Measurements from ENCODE around the gene SLC26A6.

Gene SLC26A6

DNA sequence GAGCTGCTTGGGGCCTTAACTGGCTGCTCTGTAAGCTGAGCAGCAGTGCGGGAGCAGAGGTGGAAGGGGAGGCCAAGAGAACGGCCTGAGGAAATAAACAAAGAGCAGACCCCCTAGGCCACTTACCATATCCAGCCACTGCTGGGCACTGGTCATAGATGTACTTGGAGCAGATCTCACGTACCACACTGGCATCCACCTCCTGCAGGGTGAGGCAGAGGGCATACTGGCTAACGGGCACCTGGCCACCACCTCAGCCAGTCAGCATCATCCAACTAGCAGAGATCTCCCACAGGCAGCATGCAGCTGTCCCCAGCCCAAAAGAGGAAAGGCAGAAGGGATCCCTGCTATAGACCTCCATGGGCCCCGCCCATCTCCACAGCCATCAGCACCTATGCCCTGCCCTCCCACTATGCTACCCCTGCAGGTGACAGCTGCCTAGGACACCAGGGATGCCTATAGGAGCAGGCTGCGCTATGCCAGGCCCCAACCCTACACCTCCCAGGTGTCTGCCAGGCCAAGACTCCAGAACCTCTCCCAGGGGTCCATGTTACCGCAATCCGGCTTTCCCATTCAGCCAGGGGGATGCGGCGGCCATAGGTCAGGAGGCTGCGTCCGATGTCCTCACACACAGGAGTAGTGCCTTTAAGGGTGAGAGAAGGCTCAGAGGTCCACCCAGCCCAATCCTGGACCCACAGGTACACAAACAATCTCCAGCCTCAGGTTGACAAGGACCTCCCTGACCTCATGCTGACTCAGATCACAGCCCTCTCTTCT is 35.6 kb downstream of the SLC26A6 start:
- DNase-seq (ENCODE audit: low read depth in 1 of 2, low spot score in 1 of 2), result no peak

DNA sequence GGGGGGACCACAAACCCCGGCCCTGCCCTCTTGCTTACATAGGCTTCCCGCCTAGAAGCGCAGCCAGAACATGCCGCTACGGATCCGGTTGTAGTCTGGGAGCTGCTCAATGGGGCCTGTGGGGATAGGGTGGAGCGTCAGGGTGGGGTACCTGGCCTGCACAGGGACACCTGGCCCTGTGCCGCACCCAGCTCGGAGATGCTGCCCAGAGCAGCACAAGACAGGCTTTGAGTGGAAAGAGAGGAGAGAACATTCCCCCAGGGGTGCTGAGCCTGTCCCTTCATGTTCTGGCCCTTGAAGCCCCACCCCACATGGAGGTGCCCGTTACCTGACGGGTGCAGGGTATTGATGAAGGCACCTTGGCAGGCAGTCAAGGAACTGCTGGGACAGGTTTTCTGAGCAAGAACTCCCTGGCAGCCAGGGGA is 36.2 kb downstream of the SLC26A6 start:
- no peak for DNase-seq (ENCODE audit: low read depth in 1 of 2, low spot score in 1 of 2)

DNA sequence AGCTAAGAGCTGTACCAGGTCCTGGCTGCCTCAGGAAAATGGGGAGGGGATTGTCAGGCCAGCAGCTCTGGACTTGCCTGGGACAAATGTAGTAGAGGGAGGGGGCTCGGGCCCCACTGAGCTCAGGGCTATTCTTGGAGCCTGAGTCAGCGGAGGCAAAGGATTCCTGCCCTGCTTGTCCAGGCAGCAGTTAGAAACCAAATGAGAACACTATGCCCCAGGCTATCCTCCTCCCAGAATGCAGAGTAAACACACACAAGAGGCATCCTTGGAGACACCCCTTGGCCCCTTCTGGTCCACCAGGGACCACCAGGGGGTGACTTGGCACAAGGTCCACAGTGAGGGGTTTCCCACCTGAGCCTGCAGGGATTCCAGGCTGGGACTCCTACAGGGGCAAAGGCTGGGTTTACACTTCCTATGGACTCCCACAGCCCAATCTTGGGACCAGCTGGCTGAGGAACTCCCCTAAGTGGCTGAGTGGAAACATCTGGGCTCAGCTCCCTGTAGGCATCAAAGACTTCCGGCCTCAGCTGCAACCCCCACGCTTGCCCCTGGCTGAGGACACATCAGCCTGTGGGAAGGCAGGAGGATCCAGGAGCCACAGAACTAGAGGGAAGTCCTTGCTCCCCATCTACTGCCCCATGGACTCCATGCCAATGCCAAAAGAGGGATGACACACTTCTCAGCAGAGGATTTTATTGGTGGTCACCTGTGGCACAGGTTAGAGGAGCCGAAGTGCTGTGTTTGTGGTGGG is 36.8 kb downstream of the SLC26A6 start:
- DNase-seq (ENCODE audit: low read depth in 1 of 2, low spot score in 1 of 2), result no peak

DNA sequence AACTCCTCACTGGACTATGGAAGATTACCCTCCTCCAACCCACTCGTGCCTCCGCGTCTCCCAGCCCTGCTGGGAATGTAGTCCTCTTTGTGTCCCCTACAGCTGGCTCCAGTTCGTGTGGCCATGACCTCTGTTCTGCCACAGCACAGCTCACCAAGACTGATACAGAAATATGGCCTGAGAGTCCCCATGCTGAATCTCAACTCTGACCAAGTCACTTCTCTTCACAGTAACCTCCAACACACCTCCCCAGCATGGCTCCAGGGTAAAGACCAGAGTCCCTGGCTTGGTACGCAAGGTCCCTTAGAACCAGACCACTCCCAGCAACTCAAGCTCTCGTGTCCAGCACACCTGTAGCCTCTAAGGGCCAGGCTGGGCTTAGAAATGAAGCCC is 37.9 kb downstream of the SLC26A6 start:
- DNase-seq (ENCODE audit: low read depth in 1 of 2, low spot score in 1 of 2), result no peak

DNA sequence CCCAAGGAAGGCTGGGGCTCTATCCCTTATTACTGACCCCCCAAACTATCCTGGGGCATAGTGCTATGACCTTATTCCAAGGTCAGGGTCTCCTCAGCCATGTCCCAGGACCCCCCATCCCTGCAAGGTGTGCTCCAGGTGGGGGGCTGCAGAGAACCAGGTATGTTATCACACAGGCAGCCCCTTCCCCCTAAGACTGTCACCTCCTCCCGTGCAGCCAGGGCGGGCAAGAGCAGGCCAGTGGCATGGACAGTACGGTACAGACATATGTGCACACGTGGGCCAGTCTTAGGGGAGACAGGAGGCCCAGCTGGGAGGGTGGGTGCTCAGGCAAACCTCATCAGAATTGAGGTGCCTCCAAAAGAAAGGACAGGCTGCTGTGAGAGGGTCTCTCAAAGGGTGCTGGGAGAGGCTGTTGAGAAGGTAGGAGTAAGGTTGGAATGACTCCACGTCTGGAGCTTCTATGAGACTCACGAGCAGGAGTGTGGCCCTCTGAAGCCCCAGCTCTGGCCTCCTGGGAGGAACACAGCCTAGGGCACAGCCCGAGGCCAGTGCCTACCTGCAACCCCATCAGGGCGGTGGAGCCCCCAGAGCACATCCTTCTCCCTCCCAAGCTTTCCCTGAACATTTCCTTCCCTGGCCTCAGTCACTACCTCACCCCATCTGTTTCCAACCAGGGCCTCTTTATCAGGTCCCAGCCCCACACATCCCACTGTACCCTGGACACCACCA is 38.4 kb downstream of the SLC26A6 start:
- DNase-seq (ENCODE audit: low read depth in 1 of 2, low spot score in 1 of 2), result no peak

DNA sequence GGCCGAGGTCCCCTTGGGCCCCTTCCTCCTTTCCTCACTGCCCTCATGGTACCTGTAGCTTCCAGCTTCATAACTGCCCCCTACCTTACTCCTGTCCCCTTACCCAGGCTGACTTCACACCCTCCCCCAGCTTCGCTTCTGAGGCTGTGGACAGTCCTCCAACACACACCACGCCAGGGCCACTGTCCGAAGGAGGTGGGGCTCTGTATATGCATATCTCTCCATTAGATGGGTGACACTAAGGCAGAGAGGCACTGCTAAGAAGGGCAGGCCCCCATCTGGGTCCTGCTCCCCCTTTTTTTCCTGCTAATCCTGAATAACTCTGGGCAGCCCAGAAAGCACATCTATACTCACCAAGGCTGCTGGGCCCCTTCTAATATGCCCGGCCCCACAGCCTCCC is 39.1 kb downstream of the SLC26A6 start:
- DNase-seq (ENCODE audit: low read depth in 1 of 2, low spot score in 1 of 2), result no peak

DNA sequence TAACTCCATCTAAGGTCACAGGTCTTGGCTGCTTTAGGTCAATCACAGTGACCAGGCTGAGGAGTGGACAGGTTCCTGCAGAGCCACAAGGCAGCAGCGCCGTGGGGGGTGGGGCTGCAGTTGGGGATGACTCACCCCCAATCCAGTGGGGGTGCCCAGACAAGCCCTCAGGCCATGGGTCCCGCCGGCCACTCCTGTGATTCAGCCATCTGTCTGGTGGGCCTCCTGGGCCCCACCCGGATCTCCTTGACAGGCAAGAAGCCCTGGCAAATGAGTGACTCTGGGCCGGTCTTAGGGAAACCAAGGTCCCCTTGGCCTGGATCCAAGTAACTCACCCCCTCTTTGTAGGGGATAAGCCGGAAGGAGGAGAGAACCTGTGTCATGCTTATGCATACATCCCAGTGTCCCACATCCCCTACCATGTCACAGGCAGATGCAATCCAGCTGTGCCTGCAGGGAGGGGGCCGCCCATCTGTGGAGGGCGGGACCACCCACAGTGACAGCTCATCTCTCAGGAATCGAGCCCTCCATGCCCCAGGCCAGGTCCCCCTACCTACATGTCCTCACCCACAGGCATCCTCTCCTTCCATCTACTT is 39.6 kb downstream of the SLC26A6 start:
- no peak for DNase-seq (ENCODE audit: low read depth in 1 of 2, low spot score in 1 of 2)

DNA sequence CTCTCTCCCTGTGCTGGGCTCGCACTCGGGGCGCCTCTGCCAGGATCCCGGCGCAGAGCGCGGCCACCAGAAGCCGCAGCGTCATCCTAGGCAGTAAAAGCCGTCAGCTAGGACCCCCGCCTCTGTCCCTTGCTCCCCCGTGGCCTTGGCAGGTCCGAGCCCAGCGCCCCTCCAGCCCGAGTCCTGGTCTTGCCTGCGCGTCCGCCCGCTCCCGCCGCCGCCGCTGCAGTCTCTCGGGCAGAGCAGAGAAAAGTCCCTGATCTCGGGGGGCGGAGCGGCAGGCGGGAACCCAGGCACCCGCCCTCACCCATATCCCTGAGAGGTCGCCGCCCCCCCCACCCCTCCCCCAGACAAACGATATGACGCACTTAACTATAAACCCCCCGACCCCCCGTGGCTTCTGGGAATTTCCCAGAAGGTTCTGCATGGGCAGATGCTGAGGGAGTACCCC is 40.2 kb downstream of the SLC26A6 start, which contains the start of gene COL7A1:
TSS of gene COL7A1 (minus strand) at position 255 of the 451 bp plus-strand sequence. CDS start at position 85, 170 bp downstream.
- no peak for DNase-seq (ENCODE audit: low read depth in 1 of 2, low spot score in 1 of 2)

DNA sequence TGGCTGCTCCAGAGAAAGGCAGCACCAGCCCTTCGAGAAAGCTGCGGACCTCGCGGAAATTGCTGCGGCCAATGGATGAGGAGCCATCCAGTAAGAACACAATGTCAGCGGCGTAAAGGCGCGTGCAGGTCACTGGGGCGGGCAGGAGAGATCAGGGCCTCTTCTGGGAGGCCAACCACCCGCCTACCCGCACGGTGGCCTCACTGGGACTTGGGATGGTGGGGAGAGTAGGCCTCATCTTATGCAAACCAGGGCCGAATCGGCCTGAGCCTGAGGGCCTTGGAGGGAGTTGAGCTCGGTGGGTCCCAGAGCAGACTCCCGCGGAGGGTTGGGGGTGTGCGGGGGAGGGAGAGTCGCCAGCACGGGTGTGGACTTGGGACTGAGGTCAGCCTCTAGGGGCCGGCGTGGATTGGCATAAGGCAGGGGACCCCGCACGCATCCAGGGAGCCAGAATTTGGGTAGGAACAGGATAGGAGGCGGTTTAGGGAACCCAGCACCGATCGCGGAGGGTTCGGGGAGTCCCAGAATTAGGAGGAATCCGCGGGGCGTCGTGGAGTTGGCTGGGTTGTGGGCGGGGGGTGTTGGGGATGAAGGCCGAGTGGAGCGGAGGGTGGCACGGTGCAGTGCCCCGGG is 40.7 kb downstream of the SLC26A6 start:
- no peak for DNase-seq (ENCODE audit: low read depth in 1 of 2, low spot score in 1 of 2)

DNA sequence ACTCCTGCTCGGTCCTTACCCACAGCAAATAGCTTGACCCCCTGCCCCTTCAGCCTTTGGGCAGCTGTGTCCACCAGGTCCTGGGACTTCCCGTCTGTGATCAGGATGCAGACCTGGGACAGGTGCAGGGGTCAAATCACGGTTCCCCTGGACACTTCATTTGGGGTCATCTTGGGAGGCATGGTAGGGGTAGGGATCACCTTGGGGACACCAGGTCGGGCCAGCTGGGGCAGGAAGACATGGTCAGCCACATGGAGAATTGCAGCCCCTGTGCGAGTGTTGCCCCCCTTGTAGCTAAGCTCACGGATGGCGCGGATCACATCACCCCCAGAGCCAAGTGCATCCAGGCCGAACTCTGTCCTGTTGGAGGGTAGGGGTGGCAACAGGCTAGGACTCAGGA is 41.9 kb downstream of the SLC26A6 start:
- DNase-seq (ENCODE audit: low read depth in 1 of 2, low spot score in 1 of 2), result no peak

DNA sequence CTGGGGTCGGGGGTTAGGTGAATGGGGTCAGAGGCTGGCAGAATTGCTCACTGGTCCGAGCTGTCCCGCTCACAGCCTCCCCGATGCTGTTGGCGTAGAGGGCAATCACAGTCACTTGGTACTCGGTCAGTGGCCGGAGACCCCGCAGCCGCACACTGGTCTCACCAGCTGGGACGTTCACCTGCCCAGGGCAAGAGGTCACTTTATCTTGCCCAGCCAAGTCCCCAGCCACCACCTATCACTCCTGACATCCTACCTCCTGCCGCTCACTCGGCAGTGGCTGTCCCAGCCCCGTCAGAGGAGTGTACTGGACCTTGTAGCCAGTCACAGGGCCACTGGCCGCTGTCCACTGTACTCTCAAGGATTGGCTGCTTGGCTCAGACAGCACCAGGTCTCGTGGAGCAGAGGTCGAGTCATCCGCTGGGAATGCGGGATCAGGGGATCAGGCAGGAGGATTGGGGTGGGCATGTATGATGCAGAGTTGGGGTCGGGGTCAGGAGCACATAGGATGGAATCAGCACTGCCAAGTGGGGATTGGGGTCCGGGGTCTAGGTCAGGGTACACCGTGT is 42.7 kb downstream of the SLC26A6 start:
- no peak for DNase-seq (ENCODE audit: low read depth in 1 of 2, low spot score in 1 of 2)

DNA sequence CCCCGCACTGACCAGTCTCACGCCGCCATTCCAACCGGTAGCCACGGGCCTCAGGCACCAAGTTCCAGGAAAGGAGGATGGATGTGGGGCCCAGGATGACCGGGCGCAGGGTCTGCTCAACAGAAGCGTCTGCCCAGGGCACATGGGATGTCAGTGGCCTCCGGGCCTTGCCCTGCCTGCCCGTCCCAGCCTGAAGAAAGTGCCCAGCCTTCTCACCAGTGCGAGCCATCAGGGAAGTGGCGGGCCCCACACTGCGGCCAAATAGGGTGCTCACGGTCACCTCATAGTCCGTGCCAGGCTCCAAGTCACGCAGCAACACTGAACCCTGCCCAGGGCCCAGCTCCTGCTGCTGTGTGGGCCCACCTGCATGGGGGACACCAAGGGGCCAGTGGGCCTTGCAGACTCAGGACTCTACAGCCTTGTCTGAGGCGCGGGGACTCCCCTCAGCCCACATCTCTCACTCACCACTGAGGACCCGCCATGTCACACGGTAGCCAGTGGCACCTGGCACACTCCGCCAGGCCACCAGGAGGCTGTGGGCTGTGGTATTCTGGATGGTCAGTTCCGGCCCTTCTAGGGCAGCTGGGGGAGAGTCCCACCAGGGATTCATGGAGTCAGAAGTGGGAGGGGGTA is 43.3 kb downstream of the SLC26A6 start:
- DNase-seq (ENCODE audit: low read depth in 1 of 2, low spot score in 1 of 2), result no peak

DNA sequence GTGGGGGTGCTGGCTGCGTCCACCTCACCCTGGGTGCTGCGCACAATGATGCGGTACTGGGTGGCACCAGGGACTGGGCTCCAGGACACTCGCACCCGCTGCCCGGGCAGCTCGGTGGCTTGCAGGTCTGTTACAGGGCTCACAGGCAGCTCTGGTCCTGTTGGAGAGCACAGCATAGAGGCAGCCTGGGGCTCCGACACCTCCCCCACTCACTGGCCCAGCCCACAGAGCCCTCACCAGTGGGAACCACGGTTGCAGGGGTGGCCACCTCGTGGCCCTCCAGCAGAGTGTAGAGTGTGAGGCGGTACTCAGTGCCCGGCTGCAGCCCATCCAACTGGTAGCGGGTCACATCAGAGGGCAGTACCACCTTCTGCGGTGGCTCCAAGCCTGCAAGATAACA is 43.8 kb downstream of the SLC26A6 start:
- no peak for DNase-seq (ENCODE audit: low read depth in 1 of 2, low spot score in 1 of 2)

DNA sequence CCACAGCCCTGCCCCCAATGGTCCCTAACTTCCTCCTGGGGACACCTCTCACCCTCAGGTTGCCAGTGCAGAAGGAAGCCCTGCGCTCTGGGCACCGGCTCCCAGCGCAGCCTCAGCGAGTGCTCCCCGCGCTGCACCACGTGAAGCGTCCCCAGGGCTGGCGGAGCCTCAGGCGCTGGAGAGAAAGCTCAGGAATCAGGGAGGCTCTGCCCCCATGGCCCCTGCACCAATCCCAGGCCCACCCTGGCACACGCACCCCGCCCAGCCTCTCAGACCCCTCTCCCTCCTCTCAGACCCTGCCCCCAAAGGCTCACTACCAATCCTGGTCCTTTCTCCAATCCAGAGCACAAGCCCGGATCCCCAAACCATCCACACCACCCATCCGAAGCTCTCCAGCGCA is 47.0 kb downstream of the SLC26A6 start:
- DNase-seq (ENCODE audit: low read depth in 1 of 2, low spot score in 1 of 2), result no peak

DNA sequence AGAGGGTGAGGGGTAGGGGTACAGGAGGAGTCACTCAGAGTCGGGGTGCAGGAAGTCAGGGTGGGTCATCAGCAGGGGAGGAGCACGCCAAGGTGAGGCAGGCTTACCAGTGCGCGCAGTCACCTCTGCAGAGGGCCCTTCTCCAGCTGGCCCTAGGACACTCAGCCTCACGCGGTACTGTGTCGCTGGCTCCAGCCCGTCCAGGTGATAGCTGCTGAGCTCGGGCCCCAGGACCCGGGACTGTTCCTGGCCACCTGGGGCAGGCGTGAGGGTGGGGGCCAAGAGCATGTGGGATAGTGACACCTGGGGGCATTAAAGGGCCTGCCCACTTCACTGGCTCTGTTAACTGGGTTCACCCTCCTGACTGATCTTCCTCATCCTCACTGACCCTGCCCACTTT is 47.6 kb downstream of the SLC26A6 start:
- no peak for DNase-seq (ENCODE audit: low read depth in 1 of 2, low spot score in 1 of 2)

DNA sequence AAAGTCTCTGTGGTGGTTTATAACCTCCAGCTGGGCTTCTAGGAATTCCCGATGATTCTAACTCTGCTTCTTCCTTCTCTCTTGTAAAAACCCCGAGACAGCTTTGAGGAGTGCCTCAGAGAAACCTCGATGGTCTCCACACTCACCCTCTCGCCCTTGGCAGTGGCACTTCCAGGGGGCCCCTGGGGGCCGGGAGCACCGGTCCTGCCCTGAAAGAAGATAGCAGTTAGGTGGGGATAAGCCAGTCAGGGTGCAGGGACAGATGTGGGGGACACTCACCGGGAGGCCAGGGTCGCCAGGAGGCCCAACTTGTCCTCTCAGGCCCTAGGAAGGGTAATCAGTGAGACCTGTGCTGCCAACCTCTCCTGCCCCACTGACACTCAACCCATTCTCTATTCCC is 49.9 kb downstream of the SLC26A6 start:
- no peak for DNase-seq (ENCODE audit: low read depth in 1 of 2, low spot score in 1 of 2)

DNA sequence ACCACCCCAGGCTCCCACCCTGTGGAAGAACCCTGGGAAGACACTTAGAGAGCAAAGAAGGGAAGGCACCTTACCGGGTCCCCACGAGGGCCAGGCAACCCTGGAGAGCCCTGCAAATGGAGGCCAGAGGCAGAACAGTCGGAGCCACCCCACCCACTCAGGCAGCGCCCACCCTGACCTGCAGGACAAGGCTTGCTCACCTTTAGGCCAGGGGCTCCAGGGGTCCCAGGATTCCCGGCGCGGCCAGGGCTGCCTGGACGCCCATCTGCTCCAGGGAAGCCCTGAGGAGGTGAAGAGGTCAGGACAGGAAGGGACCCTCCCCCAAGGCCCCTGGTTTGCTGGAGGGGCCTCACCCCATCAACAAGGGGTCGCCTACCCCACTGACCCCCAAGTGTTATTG is 50.4 kb downstream of the SLC26A6 start:
- no peak for DNase-seq (ENCODE audit: low read depth in 1 of 2, low spot score in 1 of 2)

DNA sequence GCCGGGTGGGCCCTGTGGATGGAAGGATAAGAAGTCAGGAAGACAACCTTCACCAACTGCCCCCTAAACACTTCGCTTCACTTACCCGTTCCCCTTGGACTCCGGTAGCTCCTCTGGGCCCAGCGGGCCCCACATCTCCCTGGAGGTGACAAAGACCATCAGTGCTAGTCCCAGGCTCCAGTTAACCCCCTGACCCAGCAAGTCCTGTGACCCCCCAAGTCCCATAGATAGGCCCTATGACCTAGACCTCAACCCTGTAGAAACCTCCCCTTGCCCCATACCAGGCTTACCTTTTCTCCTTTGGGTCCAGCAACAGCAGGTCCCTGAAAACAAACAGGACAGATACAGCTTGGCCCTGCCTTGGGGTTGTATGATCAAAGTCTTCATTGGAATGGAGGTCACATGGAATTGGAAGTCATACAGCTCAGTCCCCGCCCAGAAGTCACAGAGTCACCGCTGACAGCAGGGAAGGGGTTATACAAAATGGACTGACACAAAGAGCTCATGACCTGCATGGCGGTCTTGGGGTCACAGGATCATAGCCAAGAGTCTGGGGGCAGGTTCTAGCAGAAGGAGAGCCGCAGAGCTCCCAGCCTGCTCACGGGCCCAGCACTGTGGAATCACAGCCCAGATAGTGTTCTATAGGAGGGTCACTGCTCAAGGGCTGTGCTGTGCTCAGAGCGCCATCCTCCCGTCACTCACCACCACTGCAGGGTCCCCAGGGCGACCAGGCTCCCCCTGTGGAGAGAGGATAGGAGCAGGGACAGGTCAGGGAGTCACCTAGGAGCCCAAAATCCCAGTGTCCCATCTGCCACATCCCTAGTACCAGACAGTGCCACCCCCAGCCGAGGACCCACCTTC is 53.4 kb downstream of the SLC26A6 start:
- no peak for DNase-seq (ENCODE audit: low read depth in 1 of 2, low spot score in 1 of 2)

DNA sequence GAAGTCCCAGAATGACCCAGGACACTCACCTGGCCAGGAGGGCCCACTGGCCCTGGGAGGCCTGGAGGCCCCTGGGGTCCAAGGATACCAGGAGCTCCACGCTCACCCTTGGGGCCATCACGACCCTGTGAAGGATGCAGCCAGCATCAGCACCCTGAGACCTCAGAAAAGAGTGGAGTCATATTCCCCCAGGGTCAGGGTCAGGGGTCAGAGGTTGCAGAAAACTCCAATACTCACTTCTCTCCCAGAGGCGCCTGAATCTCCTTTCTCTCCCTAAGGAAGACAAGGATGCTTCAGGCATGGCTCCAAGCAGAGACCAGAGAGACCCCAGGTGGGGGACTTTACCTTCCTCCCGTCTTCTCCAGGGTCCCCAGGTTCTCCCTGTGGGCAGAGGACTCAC is 58.6 kb downstream of the SLC26A6 start:
- DNase-seq (ENCODE audit: low read depth in 1 of 2, low spot score in 1 of 2), result no peak
